K562 (cell line): ENCODE measurements around the gene STK11. TPM values are rescaled to one million over a fixed set of nuclear protein-coding genes. Genes with fewer than 3 reads are reported as not detected.

Experiments
- E2F4 ChIP-seq: sonication (generic); formaldehyde crosslinking; IDR thresholded peaks from 2 replicates; pipeline ENCODE4 v1.8.0; 2022; ENCODE audit warnings: mild to moderate bottlenecking, low read depth, missing genetic modification reagents
- GTF2B ChIP-seq: IDR thresholded peaks from 2 replicates; pipeline ENCODE4 v1.6.1; 2011; ENCODE audit not compliant: insufficient read length; ENCODE audit errors: extremely low read depth
- HSF4 ChIP-seq: fragments of 250-450 bp; sonication (Bioruptor Pico); IDR thresholded peaks from 2 replicates; pipeline ENCODE4 v2.1.2; 2022; ENCODE audit warnings: mild to moderate bottlenecking, moderate library complexity, borderline replicate concordance
- NCOA1 ChIP-seq: fragments of 450-650 bp; IDR thresholded peaks from 2 replicates; pipeline ENCODE4 v1.6.1; 2016; ENCODE audit warnings: low read depth
- NR1H2 ChIP-seq: sonication (generic); formaldehyde crosslinking; IDR thresholded peaks from 2 replicates; pipeline ENCODE4 v1.4.0; 2020; ENCODE audit warnings: mild to moderate bottlenecking, missing genetic modification reagents
- TGIF2 ChIP-seq: sonication (generic); formaldehyde crosslinking; IDR thresholded peaks from 2 replicates; pipeline ENCODE4 v1.8.1; 2022; ENCODE audit warnings: mild to moderate bottlenecking, missing genetic modification reagents, moderate library complexity
- ZNF197 ChIP-seq: fragments of 200-800 bp; sonication (Bioruptor generic); IDR thresholded peaks from 2 replicates; pipeline ENCODE4 v1.6.1; 2016; ENCODE audit warnings: low read depth, missing genetic modification characterization, missing compliant biosample characterization
- ZNF354B ChIP-seq: fragments of 250-450 bp; sonication (Bioruptor Pico); IDR thresholded peaks from 2 replicates; pipeline ENCODE4 v1.4.0; 2020
- ZNF79 ChIP-seq: fragments of 250-450 bp; sonication (Bioruptor Pico); IDR thresholded peaks from 2 replicates; pipeline ENCODE4 v1.4.0; 2020; ENCODE audit warnings: low read depth, mild to moderate bottlenecking, moderate library complexity
- polyA plus RNA-seq, 8 experiments: library from polyadenylated mRNA; depleted of rRNA in 4 of 8; stranded (reverse) in 5 of 8; unstranded in 3 of 8; fragments of >200 nt; fragmentation: Nextera tagmentation in 2 of 8; fragmentation: Illumina TruSeq in 1 of 8; extraction: Ambion mirVana in 2 of 8; extraction: Trizol in 1 of 8; gene quantifications; 2 replicates each; pipeline versions ENCODE4 v1.2.1 to v1.2.3, GENCODE V29; 2011 to 2014; ENCODE audit warnings: inconsistent platforms in 1 of 8, missing spikeins in 1 of 8
- total RNA-seq, 7 experiments: library from RNA; depleted of rRNA in 6 of 7; stranded (reverse); fragments of >200 nt in 6 of 7; fragmentation: Illumina TruSeq in 2 of 7; extraction: Trizol in 2 of 7; gene quantifications; 2 replicates each; pipeline versions ENCODE4 v1.2.1 to v1.2.3, GENCODE V29; 2011 to 2021; ENCODE audit warnings: low replicate concordance in 1 of 7
- TF ChIP-seq, protein P1 (sequence below), 2 experiments: fragments of 450-650 bp; formaldehyde crosslinking in 1 of 2; IDR thresholded peaks; 2 replicates each; pipeline versions ENCODE4 v1.4.0 to v1.6.1; 2014 to 2020; ENCODE audit warnings: mild to moderate bottlenecking in 2 of 2, borderline replicate concordance in 1 of 2, low read depth in 1 of 2
- TF ChIP-seq, protein P2 (sequence below): conservative IDR thresholded peaks from 2 replicates; pipeline ENCODE4 v1.6.1; 2011; ENCODE audit warnings: low read depth, mild to moderate bottlenecking, low read length; ENCODE audit not compliant: control insufficient read depth
- TF ChIP-seq, protein P3 (sequence below): sonication (generic); formaldehyde crosslinking; IDR thresholded peaks from 2 replicates; pipeline ENCODE4 v1.8.0; 2022; ENCODE audit warnings: missing genetic modification reagents, mild to moderate bottlenecking, moderate library complexity, borderline replicate concordance

Gene STK11
- total and polyA plus RNA-seq, 9 of the 15 experiments (the other 6 are each of a cell fraction or from before 2014, with no cell fraction given) = 0.15 to 96.5 (median 31.7) TPM

DNA sequence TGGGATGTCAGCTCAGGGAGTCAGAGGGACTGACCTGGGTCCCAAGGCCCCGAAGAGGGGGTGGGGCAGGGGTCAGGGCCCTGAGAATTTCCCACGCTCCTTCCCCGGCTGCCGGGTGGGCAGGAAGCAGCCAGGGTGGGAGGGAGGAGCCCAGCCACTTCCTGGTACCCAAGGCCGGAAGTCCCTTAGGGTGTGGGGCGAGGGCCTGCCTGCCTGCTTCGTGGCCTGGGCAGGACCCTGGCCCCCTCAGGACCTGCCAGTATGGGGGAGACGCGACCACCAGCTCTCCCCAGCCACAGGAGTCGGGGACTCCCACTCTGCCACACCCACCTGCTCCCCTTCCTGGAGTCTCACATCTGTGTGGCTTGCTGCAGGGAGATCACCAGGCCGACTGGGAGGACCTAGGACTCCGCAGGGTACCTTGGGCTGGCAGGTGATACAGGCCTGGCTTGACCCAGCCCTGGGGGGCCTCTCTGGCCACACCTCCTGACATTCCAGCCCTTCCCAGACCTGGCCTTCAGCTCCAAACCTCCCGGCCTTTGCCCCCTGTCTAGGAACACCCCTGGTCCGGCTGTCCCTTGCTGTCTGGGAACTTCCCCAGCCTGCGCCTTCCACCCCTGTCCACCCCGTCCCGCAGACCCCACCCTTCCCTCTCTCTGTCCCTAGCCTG is 53.8 kb downstream of the STK11 start (continued):
- TF ChIP-seq TGIF2 = no peak
- no peak for TF ChIP-seq E2F4 (CRISPR knock-in tag)
- no peak for TF ChIP-seq NR1H2
- TF ChIP-seq HSF4 (CRISPR knock-in tag) = no peak; the same call in 1 of the 2 replicates
- TF ChIP-seq, protein P1, sequence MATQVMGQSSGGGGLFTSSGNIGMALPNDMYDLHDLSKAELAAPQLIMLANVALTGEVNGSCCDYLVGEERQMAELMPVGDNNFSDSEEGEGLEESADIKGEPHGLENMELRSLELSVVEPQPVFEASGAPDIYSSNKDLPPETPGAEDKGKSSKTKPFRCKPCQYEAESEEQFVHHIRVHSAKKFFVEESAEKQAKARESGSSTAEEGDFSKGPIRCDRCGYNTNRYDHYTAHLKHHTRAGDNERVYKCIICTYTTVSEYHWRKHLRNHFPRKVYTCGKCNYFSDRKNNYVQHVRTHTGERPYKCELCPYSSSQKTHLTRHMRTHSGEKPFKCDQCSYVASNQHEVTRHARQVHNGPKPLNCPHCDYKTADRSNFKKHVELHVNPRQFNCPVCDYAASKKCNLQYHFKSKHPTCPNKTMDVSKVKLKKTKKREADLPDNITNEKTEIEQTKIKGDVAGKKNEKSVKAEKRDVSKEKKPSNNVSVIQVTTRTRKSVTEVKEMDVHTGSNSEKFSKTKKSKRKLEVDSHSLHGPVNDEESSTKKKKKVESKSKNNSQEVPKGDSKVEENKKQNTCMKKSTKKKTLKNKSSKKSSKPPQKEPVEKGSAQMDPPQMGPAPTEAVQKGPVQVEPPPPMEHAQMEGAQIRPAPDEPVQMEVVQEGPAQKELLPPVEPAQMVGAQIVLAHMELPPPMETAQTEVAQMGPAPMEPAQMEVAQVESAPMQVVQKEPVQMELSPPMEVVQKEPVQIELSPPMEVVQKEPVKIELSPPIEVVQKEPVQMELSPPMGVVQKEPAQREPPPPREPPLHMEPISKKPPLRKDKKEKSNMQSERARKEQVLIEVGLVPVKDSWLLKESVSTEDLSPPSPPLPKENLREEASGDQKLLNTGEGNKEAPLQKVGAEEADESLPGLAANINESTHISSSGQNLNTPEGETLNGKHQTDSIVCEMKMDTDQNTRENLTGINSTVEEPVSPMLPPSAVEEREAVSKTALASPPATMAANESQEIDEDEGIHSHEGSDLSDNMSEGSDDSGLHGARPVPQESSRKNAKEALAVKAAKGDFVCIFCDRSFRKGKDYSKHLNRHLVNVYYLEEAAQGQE (IDR thresholded peaks at IDR 0.05; ENCODE audit: borderline replicate concordance) = no peak
- TF ChIP-seq, protein P1 (CRISPR knock-in tag; IDR thresholded peaks at IDR 0.05; ENCODE audit: low read depth) = 0 out of 2 replicates have a peak, but pooled peaks have one; percentile 67
- TF ChIP-seq, protein P2, sequence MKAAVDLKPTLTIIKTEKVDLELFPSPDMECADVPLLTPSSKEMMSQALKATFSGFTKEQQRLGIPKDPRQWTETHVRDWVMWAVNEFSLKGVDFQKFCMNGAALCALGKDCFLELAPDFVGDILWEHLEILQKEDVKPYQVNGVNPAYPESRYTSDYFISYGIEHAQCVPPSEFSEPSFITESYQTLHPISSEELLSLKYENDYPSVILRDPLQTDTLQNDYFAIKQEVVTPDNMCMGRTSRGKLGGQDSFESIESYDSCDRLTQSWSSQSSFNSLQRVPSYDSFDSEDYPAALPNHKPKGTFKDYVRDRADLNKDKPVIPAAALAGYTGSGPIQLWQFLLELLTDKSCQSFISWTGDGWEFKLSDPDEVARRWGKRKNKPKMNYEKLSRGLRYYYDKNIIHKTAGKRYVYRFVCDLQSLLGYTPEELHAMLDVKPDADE = peak; percentile 36; the same call in 1 of the 2 replicates
- no peak for TF ChIP-seq GTF2B
- TF ChIP-seq ZNF354B (CRISPR knock-in tag) = no peak
- TF ChIP-seq, protein P3, sequence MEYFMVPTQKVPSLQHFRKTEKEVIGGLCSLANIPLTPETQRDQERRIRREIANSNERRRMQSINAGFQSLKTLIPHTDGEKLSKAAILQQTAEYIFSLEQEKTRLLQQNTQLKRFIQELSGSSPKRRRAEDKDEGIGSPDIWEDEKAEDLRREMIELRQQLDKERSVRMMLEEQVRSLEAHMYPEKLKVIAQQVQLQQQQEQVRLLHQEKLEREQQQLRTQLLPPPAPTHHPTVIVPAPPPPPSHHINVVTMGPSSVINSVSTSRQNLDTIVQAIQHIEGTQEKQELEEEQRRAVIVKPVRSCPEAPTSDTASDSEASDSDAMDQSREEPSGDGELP (CRISPR knock-in tag) = no peak; the same call in 1 of the 2 replicates
- TF ChIP-seq ZNF197 (CRISPR knock-in tag) = no peak
- TF ChIP-seq NCOA1 = 0 out of 2 replicates have a peak, but pooled peaks have one; percentile 27
- TF ChIP-seq ZNF79 (CRISPR knock-in tag) = no peak
